Sigmoid colon (tissue), 7 donors: ENCODE results near the gene RNF39. TPM values are rescaled to one million over a fixed set of nuclear protein-coding genes. Genes with fewer than 3 reads are reported as not detected.
"Not testable (repeated sequence)": the region's sequence is repeated elsewhere in the genome, so short reads cannot be mapped to it uniquely, and the experiment has no call there.

Experiments
- DNase-seq: peaks from one replicate; pipeline ENCODE4 v3.0.0-alpha.2; 2019
- H3K27ac ChIP-seq, 4 donors: fragments of 200-600 bp; sonication (generic); one replicate each; pipeline ENCODE4 v1.5.1; 2016 to 2019; ENCODE audit warnings: mild to moderate bottlenecking in 1 of 4
- H3K27me3 ChIP-seq, 3 donors: fragments of 200-600 bp; sonication (generic); one replicate each; pipeline ENCODE4 v1.5.1; 2019; ENCODE audit warnings: mild to moderate bottlenecking in 1 of 3
- H3K36me3 ChIP-seq, 4 donors: fragments of 200-600 bp; sonication (generic); one replicate each; pipeline ENCODE4 v1.5.1; 2016 to 2019
- H3K4me1 ChIP-seq, 4 donors: fragments of 200-600 bp; sonication (generic); one replicate each; pipeline ENCODE4 v1.5.1; 2017 to 2019
- H3K4me3 ChIP-seq, 4 donors: fragments of 200-600 bp; sonication (generic); one replicate each; pipeline ENCODE4 v1.5.1; 2017 to 2019; ENCODE audit warnings: mild to moderate bottlenecking in 2 of 4, moderate library complexity in 1 of 4
- H3K9me3 ChIP-seq, 4 donors: fragments of 200-600 bp in 3 of 4; sonication (generic) in 3 of 4; one replicate each; pipeline versions ENCODE4 v1.5.1 to v1.6.1; 2013 to 2019
- CTCF ChIP-seq, 4 experiments: fragments of 450-650 bp in 3 of 4; fragments of 200-600 bp in 1 of 4; IDR thresholded peaks; one replicate each; pipeline ENCODE4 v1.5.1; 2016 to 2019; ENCODE audit warnings: antibody characterized with exemption in 4 of 4, mild to moderate bottlenecking in 3 of 4, moderate library complexity in 2 of 4
- EP300 ChIP-seq, 4 donors: sonication (generic); formaldehyde crosslinking; IDR thresholded peaks; one replicate each; pipeline ENCODE4 v1.6.1; 2017; ENCODE audit warnings: antibody characterized with exemption in 4 of 4
- POLR2A ChIP-seq, 2 donors: fragments of 450-650 bp; IDR thresholded peaks; one replicate each; pipeline ENCODE4 v1.6.1; 2016; ENCODE audit warnings: antibody characterized with exemption in 2 of 2, mild to moderate bottlenecking in 2 of 2, moderate library complexity in 2 of 2
- POLR2AphosphoS5 ChIP-seq, 4 donors: sonication (generic); formaldehyde crosslinking; IDR thresholded peaks; one replicate each; pipeline ENCODE4 v1.6.1; 2017; ENCODE audit warnings: antibody characterized with exemption in 4 of 4
- WGBS, 2 donors: extraction: QIAGEN DNeasy Blood & Tissue Kit; methylation state at CpG; one replicate each; pipeline ENCODE4 v1.1.7; 2013; 5-methylcytosine and 5-hydroxymethylcytosine counted together
- intact Hi-C: fragments of 100-400 bp; cut with DNase I; formaldehyde crosslinking; loops from one replicate; pipeline ENCODE4 v1.15.1; 2023
- polyA plus RNA-seq, 3 donors: library from polyadenylated mRNA; stranded (reverse); fragments of 200-250 nt; gene quantifications; one replicate each; pipeline ENCODE4 v1.2.3, GENCODE V29; 2013
- total RNA-seq, 4 donors: library from RNA; depleted of rRNA; stranded (reverse); fragments of >200 nt; gene quantifications; one replicate each; pipeline ENCODE4 v1.1.0, GENCODE V29; 2016
- donor health status: healthy with polysubstance abuse.
- donor health status: Bipolar disorder and iron deficiency.
- donor health status: healthy.

Gene RNF39
- total and polyA plus RNA-seq, 7 donors: 0.44 to 2.3 (median 0.60) TPM; not detected in 4

DNA sequence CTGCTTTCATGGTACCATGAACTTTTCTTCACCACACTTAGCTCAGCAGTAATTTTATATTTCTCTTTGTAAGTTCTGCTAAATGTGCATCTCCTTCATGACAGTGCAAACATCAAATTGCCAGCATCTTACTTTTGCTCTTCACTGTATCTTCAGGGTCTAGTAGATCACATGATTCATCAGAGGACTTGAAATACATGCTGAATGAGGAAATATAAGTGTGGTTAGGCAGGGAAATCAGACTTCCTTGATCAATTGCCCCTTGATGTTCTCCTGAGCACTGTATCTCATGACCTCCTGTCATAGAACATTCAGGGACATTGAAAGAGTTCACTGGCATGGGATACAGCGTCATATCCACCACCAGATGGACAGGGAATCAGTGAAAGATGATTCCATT, 39.8 kb downstream of the RNF39 start:
- peaks cover 0 to 5% (median 0%) of the 10 kb centered on the region in 4 donors for H3K36me3 ChIP-seq
- TF ChIP-seq POLR2A (IDR thresholded peaks at IDR 0.05): no peak
- TF ChIP-seq CTCF (IDR thresholded peaks at IDR 0.05): no peak
- no peak for TF ChIP-seq POLR2AphosphoS5 (IDR thresholded peaks at IDR 0.05)
- no peak for TF ChIP-seq EP300 (IDR thresholded peaks at IDR 0.05)
- no peaks in the 10 kb centered on the region for H3K27me3 ChIP-seq
- no peak overlapping the region for H3K27ac ChIP-seq
- 94 to 100% methylated on average over 1 of the region's 1 CpG for WGBS, 2 donors
- no peaks in the 10 kb centered on the region for H3K9me3 ChIP-seq
- intact Hi-C loops: no loop called here
- H3K4me3 ChIP-seq: no peak overlapping the region
- H3K4me1 ChIP-seq: no peaks in the 10 kb centered on the region
- DNase-seq: no peak

DNA sequence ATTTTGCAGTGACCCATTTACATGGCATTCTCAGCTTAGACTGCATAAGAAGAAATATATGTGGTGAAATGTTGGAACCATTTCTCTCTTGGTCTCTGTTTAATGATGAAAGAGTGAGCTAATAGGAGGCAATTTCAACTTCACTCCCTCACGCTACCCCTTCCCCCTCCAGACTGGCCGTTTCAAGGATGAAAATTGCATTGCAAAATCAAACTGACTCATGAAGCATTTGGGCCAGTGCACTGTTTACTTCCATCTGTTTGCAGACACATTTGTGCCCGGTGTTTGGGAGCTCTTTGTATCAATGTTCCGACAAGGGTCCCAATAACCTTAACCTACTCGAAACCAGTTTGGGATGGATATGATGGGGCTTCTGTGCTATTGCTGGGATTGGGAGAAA, 42.1 kb downstream of the RNF39 start:
- intact Hi-C loops, H3K9me3 ChIP-seq, DNase-seq, H3K36me3 ChIP-seq, H3K27ac ChIP-seq, H3K27me3 ChIP-seq, H3K4me3 ChIP-seq, H3K4me1 ChIP-seq: not testable (repeated sequence)
- WGBS, 2 donors: 91 to 93% methylated on average over 5 of the region's 5 CpGs

DNA sequence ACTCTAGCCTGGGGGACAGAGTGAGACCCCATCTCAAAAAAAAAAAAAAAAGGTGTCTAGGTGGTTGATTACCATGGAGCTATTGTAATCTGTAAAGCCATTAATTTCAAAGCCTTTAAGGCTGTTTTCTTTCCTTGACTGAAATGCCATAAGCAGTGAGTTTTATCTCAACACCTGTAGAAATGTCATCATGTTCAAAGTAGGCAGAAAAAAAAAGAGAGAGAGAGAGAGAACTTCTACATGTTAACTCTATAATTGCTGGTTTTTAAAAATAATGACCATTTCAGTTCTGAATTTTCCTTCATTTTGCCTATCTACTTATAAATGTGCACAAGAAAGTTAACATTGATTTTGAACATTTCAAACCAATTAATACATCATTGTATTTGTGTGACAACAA, 44.2 kb downstream of the RNF39 start:
- H3K27ac ChIP-seq: no peak overlapping the region
- no peaks in the 10 kb centered on the region for H3K9me3 ChIP-seq
- no peak overlapping the region for H3K4me3 ChIP-seq
- DNase-seq: no peak
- no peaks in the 10 kb centered on the region for H3K27me3 ChIP-seq
- intact Hi-C loops: no loop called here
- TF ChIP-seq POLR2AphosphoS5 (IDR thresholded peaks at IDR 0.05): no peak
- no peak for TF ChIP-seq CTCF (IDR thresholded peaks at IDR 0.05)
- TF ChIP-seq EP300 (IDR thresholded peaks at IDR 0.05): no peak
- no peak for TF ChIP-seq POLR2A (IDR thresholded peaks at IDR 0.05)
- H3K36me3 ChIP-seq: peaks cover 0 to 5% (median 0%) of the 10 kb centered on the region in 4 donors
- H3K4me1 ChIP-seq: no peaks in the 10 kb centered on the region

GRCh38 chr6:30029588-30029987, 46.0 kb downstream of the RNF39 start:
- H3K4me3 ChIP-seq: no peak overlapping the region
- TF ChIP-seq CTCF (IDR thresholded peaks at IDR 0.05): no peak
- no peak for TF ChIP-seq POLR2A (IDR thresholded peaks at IDR 0.05)
- TF ChIP-seq POLR2AphosphoS5 (IDR thresholded peaks at IDR 0.05): no peak
- no peak for TF ChIP-seq EP300 (IDR thresholded peaks at IDR 0.05)
- H3K27ac ChIP-seq: no peak overlapping the region
- no peaks in the 10 kb centered on the region for H3K27me3 ChIP-seq
- H3K9me3 ChIP-seq: no peaks in the 10 kb centered on the region
- intact Hi-C loops: no loop called here
- no peaks in the 10 kb centered on the region for H3K4me1 ChIP-seq
- no peak for DNase-seq
- WGBS, 2 donors: 88 to 96% methylated on average over 1 of the region's 1 CpG
- H3K36me3 ChIP-seq: no peaks in the 10 kb centered on the region

DNA sequence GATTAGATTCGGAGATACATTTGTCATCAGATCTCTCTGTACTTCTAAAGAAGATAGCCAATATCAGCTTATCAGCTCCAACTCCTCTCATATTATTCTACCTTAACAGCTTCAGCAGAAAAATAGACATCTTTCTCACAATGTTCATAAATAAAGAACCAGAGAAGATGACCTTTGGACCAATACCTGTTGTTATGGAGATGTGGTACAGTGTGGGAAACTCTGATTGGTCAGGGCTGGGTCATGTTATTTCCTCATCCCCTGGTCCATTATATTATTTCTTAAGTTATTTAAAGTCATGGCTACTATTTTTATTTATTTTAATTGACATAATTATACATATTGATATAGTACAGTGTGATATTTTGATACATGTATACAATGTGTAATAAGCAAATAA, 50.4 kb downstream of the RNF39 start:
- no peak overlapping the region for H3K4me3 ChIP-seq
- WGBS, 2 donors: 25 to 88% methylated on average over 1 of the region's 1 CpG
- H3K27ac ChIP-seq: no peak overlapping the region
- no peaks in the 10 kb centered on the region for H3K36me3 ChIP-seq
- intact Hi-C loops: no loop called here
- no peaks in the 10 kb centered on the region for H3K9me3 ChIP-seq
- no peak for DNase-seq
- no peaks in the 10 kb centered on the region for H3K27me3 ChIP-seq
- TF ChIP-seq POLR2A (IDR thresholded peaks at IDR 0.05): no peak
- no peak for TF ChIP-seq CTCF (IDR thresholded peaks at IDR 0.05)
- TF ChIP-seq POLR2AphosphoS5 (IDR thresholded peaks at IDR 0.05): no peak
- TF ChIP-seq EP300 (IDR thresholded peaks at IDR 0.05): no peak
- H3K4me1 ChIP-seq: no peaks in the 10 kb centered on the region

GRCh38 chr6:30022712-30023111, 52.9 kb downstream of the RNF39 start:
- H3K4me1 ChIP-seq, H3K4me3 ChIP-seq, intact Hi-C loops, H3K27ac ChIP-seq, H3K27me3 ChIP-seq, H3K9me3 ChIP-seq, DNase-seq, H3K36me3 ChIP-seq: not testable (repeated sequence)
